ENCODE data around the gene LIPN. TPM values are rescaled to one million over a fixed set of nuclear protein-coding genes. Genes with fewer than 3 reads are reported as not detected.

Gene LIPN
- total and polyA plus RNA-seq, 2 experiments from 2014 or later, result not detected

DNA sequence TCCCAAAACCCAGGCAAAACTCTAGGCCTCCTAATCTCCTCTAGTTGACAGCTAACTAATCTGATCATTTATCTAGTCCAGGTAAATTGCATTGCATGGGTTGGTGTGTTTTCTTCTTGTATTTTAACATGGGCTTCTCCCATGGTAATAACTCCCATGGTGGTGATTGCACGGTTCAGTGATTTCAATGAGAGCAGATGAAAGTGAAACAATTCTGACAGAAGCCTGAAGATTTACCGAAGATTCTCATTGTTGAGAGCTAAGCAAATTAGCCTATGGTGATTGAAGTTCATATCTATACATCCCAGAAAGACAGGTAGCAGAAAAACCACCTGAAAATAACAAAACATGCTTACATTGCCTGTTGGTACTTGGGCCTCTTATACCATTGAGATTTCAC lies 26.6 kb upstream of the LIPN start:
- H3K36me3 ChIP-seq (ENCODE audit: insufficient read depth), result no peaks in the 10 kb centered on the region
- Mint-ChIP-seq H3K9me3 (no peaks in the 10 kb centered on the region), H3K4me3 (no peak overlapping the region), H3K4me1 (peaks cover 11% of the 10 kb centered on the region; the same call in 2 of the 3 replicates), H3K36me3 (ENCODE audit: low read depth) (no peaks in the 10 kb centered on the region), H3K27ac (no peak overlapping the region), H3K27me3 (ENCODE audit: insufficient read depth, low read depth, poor library complexity) (no peaks in the 10 kb centered on the region)
- no peaks in the 10 kb centered on the region for H3F3A ChIP-seq (replicated peaks; ENCODE audit: low read depth)
- H4K20me1 ChIP-seq (replicated peaks; ENCODE audit: insufficient read depth), result no peaks in the 10 kb centered on the region
- DNase-seq (ENCODE audit: low spot score), result no peak
- no peak for ATAC-seq
- no peak for TF ChIP-seq JUNB (IDR thresholded peaks at IDR 0.05; ENCODE audit: unreplicated experiment)
- TF ChIP-seq EZH2phosphoT487 (IDR thresholded peaks at IDR 0.05; ENCODE audit: unreplicated experiment), result no peak
- no peak for TF ChIP-seq POLR2AphosphoS5 (IDR thresholded peaks at IDR 0.05; ENCODE audit: low read depth)
- TF ChIP-seq, protein P1, sequence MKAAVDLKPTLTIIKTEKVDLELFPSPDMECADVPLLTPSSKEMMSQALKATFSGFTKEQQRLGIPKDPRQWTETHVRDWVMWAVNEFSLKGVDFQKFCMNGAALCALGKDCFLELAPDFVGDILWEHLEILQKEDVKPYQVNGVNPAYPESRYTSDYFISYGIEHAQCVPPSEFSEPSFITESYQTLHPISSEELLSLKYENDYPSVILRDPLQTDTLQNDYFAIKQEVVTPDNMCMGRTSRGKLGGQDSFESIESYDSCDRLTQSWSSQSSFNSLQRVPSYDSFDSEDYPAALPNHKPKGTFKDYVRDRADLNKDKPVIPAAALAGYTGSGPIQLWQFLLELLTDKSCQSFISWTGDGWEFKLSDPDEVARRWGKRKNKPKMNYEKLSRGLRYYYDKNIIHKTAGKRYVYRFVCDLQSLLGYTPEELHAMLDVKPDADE (IDR thresholded peaks at IDR 0.05), result no peak
- no peak for TF ChIP-seq EZH2 (IDR thresholded peaks at IDR 0.05; ENCODE audit: low read depth, unreplicated experiment)
- no peak for TF ChIP-seq STAT1 (IDR thresholded peaks at IDR 0.05; ENCODE audit: unreplicated experiment)
- TF ChIP-seq, protein P2, sequence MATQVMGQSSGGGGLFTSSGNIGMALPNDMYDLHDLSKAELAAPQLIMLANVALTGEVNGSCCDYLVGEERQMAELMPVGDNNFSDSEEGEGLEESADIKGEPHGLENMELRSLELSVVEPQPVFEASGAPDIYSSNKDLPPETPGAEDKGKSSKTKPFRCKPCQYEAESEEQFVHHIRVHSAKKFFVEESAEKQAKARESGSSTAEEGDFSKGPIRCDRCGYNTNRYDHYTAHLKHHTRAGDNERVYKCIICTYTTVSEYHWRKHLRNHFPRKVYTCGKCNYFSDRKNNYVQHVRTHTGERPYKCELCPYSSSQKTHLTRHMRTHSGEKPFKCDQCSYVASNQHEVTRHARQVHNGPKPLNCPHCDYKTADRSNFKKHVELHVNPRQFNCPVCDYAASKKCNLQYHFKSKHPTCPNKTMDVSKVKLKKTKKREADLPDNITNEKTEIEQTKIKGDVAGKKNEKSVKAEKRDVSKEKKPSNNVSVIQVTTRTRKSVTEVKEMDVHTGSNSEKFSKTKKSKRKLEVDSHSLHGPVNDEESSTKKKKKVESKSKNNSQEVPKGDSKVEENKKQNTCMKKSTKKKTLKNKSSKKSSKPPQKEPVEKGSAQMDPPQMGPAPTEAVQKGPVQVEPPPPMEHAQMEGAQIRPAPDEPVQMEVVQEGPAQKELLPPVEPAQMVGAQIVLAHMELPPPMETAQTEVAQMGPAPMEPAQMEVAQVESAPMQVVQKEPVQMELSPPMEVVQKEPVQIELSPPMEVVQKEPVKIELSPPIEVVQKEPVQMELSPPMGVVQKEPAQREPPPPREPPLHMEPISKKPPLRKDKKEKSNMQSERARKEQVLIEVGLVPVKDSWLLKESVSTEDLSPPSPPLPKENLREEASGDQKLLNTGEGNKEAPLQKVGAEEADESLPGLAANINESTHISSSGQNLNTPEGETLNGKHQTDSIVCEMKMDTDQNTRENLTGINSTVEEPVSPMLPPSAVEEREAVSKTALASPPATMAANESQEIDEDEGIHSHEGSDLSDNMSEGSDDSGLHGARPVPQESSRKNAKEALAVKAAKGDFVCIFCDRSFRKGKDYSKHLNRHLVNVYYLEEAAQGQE (IDR thresholded peaks at IDR 0.05; ENCODE audit: unreplicated experiment), result no peak
- H3K27ac ChIP-seq (ENCODE audit: low read depth), result no peak overlapping the region
- H3K79me2 ChIP-seq (replicated peaks; ENCODE audit: insufficient read depth), result no peaks in the 10 kb centered on the region
- H3K27me3 ChIP-seq (ENCODE audit: insufficient read depth), result no peaks in the 10 kb centered on the region
- H3K4me2 ChIP-seq, result no peak overlapping the region
- H3K4me3 ChIP-seq, result no peak overlapping the region
- no peaks in the 10 kb centered on the region for H3K9me2 ChIP-seq (ENCODE audit: insufficient read depth)
- peaks cover 6% of the 10 kb centered on the region; the same call in 1 of the 2 replicates for H3K4me1 ChIP-seq (ENCODE audit: insufficient read depth)
- no peak overlapping the region for H2AFZ ChIP-seq

DNA sequence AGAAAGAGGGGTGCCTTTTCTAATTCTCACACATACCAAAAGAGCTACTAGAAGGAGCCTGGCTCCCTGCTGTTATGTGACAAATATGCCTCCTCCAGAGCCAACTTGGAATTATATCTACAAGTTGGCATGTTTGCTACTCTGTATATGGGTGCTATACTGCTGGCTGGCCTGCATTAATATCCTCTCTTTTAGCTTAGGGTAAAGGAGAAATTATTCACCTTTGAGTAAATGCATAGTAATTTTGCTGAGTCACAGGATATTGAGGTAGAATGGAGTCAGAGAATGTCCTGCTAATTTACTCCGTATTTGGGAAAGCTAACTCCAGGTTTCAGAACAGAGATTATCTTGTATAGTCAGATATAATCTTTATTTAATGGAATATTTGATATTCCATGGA lies 24.2 kb upstream of the LIPN start:
- no peak for TF ChIP-seq JUNB (IDR thresholded peaks at IDR 0.05; ENCODE audit: unreplicated experiment)
- no peak for TF ChIP-seq ZNF114 (CRISPR knock-in tag; IDR thresholded peaks at IDR 0.05)
- no peak for TF ChIP-seq NANOG (IDR thresholded peaks at IDR 0.05; ENCODE audit: borderline replicate concordance)
- no peak for TF ChIP-seq POLR2AphosphoS5 (IDR thresholded peaks at IDR 0.05; ENCODE audit: low read depth)
- TF ChIP-seq, protein P3, sequence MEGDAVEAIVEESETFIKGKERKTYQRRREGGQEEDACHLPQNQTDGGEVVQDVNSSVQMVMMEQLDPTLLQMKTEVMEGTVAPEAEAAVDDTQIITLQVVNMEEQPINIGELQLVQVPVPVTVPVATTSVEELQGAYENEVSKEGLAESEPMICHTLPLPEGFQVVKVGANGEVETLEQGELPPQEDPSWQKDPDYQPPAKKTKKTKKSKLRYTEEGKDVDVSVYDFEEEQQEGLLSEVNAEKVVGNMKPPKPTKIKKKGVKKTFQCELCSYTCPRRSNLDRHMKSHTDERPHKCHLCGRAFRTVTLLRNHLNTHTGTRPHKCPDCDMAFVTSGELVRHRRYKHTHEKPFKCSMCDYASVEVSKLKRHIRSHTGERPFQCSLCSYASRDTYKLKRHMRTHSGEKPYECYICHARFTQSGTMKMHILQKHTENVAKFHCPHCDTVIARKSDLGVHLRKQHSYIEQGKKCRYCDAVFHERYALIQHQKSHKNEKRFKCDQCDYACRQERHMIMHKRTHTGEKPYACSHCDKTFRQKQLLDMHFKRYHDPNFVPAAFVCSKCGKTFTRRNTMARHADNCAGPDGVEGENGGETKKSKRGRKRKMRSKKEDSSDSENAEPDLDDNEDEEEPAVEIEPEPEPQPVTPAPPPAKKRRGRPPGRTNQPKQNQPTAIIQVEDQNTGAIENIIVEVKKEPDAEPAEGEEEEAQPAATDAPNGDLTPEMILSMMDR (conservative IDR thresholded peaks at IDR 0.05; ENCODE audit: low read depth in 2 of 2), result no peak
- TF ChIP-seq EZH2 (IDR thresholded peaks at IDR 0.05; ENCODE audit: low read depth, unreplicated experiment), result no peak
- TF ChIP-seq CREB1 (CRISPR knock-in tag; IDR thresholded peaks at IDR 0.05; ENCODE audit: low read depth), result no peak
- TF ChIP-seq, protein P2 (IDR thresholded peaks at IDR 0.05; ENCODE audit: unreplicated experiment), result no peak
- TF ChIP-seq STAT1 (IDR thresholded peaks at IDR 0.05; ENCODE audit: unreplicated experiment), result no peak
- no peak for TF ChIP-seq EZH2phosphoT487 (IDR thresholded peaks at IDR 0.05; ENCODE audit: unreplicated experiment)
- TF ChIP-seq ZNF331 (CRISPR knock-in tag; IDR thresholded peaks at IDR 0.05; ENCODE audit: low read depth), result no peak
- TF ChIP-seq, protein P1 (IDR thresholded peaks at IDR 0.05), result no peak
- no peaks in the 10 kb centered on the region for H3K36me3 Mint-ChIP-seq (ENCODE audit: low read depth)
- no peaks in the 10 kb centered on the region for H3K27me3 Mint-ChIP-seq (ENCODE audit: insufficient read depth, low read depth, poor library complexity)
- no peaks in the 10 kb centered on the region for H3F3A ChIP-seq (replicated peaks; ENCODE audit: low read depth)
- H3K36me3 ChIP-seq (ENCODE audit: insufficient read depth), result no peaks in the 10 kb centered on the region
- no peak overlapping the region for H3K4me2 ChIP-seq
- no peaks in the 10 kb centered on the region for H3K9me3 Mint-ChIP-seq
- H3K4me3 Mint-ChIP-seq, result no peak overlapping the region
- no peak overlapping the region for H3K27ac Mint-ChIP-seq
- no peaks in the 10 kb centered on the region for H4K20me1 ChIP-seq (replicated peaks; ENCODE audit: insufficient read depth)
- H3K4me1 ChIP-seq (ENCODE audit: insufficient read depth), result peaks cover 6% of the 10 kb centered on the region; the same call in 1 of the 2 replicates
- H2AFZ ChIP-seq, result no peak overlapping the region
- no peak overlapping the region for H3K27ac ChIP-seq (ENCODE audit: low read depth)
- DNase-seq (ENCODE audit: low spot score), result no peak
- ATAC-seq, result no peak
- peaks cover 11% of the 10 kb centered on the region; the same call in 2 of the 3 replicates for H3K4me1 Mint-ChIP-seq
- H3K79me2 ChIP-seq (replicated peaks; ENCODE audit: insufficient read depth), result no peaks in the 10 kb centered on the region
- no peaks in the 10 kb centered on the region for H3K9me2 ChIP-seq (ENCODE audit: insufficient read depth)
- H3K27me3 ChIP-seq (ENCODE audit: insufficient read depth), result no peaks in the 10 kb centered on the region
- H3K4me3 ChIP-seq, result no peak overlapping the region

Measured in GM23338 (cell line).